Hematopoietic multipotent progenitor cell treated with erythropoietin and hydrocortisone succinate and interleukin-3 and kit ligand, for 17 days (in vitro differentiated cells): ENCODE measurements around the gene GPD1L.

Experiments
- DNase-seq: peaks from one replicate; pipeline ENCODE4 v3.0.0-alpha.2; 2015; ENCODE audit warnings: low spot score

Gene GPD1L

DNA sequence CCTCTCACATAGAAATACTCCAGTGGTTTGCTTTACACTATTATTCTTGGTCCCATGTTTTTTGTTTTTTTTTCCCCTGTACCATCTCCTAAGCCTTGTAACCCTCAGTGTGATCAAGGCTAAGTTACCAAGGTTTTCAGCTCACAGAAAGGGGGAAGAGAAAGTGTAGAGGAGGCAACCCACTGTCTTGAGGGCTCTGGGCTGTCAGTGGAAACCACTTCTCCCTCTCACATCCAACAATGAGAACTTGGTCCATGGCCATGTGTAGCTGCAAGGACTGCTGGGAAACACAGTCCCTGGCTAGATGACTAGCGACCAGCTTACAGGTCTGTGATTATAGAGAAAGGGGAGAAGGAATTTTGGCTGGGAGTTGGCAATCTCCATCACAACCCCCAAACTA is 30.3 kb downstream of the GPD1L start:
- no peak for DNase-seq

DNA sequence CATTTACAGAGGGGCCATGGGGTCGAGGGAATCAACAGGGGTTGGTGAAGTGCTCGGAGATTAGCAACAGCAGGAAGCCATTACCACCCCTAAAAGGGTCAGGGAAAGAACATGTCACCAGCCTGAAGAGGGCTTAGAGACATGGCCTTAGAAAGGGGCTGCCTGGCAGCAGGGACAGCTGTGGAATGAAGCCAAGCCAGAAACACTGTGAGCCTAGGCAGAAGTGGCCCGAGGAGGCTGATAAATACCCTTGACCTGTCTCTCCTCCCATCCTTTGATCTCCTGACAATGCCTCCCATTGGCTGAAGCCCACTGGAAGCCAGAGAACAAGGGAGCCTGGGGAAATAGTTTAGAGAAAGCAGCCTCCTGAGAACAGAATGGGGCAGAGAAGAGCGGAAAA is 31.4 kb downstream of the GPD1L start:
- DNase-seq, result no peak

DNA sequence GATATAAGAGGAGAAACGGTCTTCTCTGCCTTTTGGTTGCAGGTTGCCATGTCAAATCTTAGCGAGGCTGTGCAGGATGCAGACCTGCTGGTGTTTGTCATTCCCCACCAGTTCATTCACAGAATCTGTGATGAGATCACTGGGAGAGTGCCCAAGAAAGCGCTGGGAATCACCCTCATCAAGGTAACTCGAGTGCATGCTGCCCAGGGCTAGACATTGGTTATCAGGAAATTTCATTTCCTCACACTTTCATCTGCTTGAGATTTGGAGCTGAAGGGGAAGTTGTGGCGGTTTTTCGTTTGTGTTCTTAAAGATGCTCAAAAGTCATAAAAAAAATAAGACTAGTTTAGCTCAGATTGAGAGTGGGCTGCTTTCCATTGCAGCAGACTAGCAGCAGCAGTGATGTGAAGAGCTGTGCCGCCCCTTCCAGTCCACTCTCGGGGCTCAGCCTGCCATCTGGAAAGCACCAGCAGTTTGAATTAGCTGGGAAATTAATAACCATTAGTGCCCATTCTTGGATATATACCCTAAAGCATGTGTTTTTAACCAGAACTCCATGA is 32.2 kb downstream of the GPD1L start:
- DNase-seq, result no peak

DNA sequence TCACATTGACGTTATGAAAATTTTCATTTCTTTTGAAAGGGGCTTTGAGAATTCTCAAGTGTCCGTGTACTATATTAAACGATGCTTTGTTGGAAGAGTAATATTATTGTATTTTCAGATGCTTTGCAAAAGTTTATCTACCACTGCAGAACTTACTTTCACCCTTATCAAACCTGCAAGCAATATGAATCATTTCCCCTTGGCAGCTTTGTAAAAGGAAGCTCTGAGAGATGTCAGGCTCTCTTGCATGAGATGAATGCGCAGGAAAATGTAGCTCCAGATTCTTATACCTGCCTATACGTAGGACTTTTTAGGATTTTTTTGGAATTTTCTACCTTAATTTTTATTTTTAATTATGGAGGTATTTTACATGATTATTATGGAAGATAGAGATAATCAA is 34.5 kb downstream of the GPD1L start:
- no peak for DNase-seq

DNA sequence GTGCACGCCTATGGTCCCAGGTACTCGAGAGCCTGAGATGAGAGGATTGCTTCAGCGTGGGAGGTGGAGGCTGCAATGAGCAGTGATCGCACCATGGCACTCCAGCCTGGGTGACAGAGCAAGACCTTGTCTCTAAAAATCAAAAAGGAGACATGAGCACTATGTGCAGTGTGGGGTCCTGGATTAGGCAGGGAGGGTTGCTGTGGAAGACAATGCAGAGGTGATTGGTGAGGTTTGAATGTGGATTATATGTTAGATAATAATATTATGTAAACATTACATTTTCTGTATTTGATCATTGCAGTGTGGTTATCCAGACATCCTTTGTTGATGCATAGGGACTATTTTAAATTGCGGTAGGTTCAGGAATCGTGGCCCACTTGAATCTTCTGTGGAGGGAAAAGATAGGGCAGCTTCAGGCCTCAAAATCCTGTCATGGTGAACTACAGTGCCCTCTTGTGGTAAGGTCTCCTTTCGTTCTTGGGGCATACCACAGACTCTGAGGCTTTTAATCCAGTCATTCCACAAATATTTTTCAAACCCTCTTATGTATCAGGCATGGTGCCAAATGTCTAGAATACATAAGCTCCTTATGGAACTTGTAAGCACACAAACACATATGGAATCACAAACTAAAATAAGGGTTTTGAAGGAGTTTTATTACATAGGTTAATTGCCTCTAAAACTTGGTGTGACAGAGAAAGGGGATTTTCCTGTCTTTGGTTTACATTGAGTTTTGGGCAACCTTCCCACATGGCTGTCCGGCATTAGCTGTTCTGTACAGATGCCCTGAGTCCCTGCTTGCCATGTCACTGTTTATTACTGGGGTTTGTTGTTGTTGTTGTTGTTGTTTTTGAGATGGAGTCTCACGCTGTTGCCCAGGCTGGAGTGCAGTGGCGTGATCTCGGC is 37.7 kb downstream of the GPD1L start:
- peak; percentile 62 for DNase-seq

DNA sequence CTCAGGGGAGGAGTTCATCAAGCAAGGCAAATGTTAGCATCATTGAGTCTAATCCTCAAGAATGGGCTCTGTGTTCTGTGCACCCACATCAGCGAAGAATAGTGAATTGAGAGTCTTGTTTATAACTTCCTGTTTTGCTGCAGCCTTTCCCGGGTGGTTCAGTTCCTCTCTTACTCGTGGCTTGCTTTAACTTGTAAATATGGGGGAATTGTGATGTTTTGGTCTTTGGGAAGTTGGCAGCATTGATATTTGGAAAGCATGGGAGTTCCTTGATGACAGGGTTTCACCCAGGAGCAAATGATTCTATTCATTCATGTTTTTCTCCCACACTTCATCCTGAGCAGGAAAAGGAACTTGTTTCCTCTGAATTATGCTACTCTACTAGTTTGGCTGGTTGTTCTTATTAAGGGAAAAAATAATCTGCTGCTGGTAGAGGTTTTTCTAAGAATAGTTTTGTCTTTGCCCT is 40.4 kb downstream of the GPD1L start:
- no peak for DNase-seq

DNA sequence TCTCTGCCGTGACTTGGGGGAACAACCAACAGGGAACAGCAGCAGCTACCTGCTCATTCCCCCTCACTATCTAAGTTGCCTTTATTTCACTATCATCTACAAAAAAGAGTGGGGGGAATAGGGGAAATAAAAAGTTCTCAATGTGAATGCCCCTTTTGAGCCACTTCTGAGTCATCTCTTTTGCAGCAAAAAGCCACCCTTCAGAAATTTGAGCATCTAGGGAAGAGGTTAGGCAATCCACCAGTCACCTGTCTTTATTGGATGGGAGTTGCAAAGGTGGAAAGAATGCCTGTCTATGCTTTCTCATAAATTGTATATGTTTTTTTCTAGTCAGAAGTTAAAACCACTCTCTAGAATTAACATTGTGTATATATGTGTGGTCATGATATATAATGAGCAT is 41.1 kb downstream of the GPD1L start:
- DNase-seq, result no peak

DNA sequence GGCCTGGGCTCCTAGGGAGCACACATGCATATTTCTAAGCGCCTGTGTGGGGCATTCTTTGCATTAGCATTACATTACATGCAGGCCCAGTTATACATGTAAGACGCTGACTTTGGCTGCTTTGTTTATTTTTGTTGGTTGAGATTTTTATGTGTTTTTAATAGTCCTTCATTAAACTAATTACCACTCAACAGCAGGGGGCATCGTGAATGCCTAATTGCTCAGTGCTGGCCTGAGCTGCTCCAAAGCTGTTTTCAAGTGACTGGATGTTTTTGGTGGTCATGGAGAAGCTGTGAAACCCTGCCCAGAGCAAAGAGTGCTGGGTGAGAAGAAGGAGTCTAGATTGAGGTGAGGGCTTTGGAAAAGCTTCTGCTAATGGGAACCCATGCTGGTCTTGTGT is 41.5 kb downstream of the GPD1L start:
- no peak for DNase-seq

DNA sequence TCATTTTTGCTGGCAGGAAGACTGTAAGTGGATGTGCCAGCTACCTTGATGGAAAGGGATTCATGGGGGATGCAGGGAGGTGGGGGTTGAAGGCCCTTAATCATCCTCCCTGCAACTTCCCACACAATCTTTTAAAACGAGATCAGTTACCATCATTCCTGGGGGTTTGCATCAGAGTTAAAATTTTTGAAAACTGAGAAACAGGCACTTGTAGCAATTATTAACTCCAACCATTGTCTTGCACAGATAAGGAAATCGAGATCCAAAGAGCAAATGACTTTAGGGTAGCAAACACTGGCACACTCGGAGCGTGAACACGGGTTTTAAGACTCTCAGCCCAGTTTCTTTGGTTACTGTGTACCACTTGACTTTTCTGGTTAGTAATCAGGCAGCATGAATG is 41.9 kb downstream of the GPD1L start:
- DNase-seq, result no peak

DNA sequence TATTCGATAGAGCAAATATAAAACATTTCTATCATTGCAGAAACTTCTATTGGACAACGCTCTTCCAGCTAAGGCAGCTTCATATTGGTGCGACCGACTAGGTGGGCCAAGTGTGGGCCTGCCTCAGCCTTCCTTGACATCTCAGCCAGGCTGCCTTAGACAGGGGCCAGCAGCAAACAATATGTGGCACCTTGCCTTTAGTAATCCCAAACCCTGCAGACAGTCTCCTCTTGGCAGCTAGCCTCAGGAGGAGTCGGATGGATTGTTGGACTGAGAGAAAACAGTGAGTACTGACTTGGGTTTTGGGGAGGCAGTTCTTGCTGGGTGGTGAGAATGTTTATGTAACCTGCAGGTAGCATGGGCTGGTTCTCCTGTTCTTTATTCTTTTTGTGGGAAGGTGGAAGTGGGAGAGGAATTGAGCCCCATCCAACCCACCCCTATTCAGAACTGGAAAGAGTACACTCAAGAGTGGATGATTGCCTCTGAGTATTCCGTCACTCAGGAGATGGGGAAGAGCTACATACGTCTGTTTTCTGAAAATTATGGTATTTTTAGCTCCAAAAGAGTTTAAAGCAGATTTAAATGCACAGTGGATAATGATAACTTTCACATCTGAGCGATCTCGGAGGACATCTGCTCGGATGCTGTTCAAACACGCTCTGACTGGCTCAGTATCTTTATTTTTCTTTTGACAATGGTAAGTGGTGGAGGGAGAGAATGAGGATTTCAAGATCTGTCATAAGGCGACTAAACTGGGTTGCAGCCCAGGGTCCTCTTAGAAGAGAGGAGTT is 47.2 kb downstream of the GPD1L start:
- DNase-seq, result no peak

DNA sequence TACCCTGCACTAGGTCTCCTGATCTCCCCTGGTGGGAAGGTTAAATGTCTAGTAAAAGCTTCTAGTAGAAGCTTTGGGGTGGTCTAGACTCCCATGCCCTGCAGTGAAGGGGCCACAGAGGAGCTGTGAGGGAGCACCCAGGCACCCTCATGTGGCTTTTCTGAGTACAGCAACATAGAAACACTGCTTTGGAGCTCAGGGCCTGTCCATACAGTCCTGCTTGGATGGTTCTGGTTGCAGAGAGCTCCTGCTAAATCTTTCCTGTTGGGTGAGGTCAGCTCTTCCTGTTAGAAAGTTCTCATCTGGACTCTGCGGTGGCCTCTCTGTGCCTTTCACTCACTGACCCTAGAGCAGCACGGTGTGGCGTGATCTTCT is 47.8 kb downstream of the GPD1L start:
- no peak for DNase-seq

DNA sequence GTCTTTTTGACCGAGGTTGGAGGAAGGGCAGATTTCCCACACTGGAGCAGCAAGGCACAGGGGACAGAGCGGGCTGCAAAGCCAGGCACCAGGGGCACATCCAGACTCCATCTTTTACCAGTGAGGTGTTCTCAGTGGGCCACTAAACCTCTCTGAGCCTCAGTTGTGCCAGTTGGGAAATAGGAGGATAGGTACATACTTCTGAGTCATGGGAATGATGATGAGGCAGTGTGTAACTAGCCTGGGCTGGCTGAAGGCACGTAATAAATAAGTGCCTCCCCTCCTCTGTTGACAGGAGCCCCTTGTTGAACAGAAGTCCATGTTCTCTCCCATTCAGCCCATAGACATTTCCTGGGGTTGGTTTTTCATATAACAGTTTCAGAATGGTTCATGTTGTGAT is 48.7 kb downstream of the GPD1L start:
- no peak for DNase-seq

DNA sequence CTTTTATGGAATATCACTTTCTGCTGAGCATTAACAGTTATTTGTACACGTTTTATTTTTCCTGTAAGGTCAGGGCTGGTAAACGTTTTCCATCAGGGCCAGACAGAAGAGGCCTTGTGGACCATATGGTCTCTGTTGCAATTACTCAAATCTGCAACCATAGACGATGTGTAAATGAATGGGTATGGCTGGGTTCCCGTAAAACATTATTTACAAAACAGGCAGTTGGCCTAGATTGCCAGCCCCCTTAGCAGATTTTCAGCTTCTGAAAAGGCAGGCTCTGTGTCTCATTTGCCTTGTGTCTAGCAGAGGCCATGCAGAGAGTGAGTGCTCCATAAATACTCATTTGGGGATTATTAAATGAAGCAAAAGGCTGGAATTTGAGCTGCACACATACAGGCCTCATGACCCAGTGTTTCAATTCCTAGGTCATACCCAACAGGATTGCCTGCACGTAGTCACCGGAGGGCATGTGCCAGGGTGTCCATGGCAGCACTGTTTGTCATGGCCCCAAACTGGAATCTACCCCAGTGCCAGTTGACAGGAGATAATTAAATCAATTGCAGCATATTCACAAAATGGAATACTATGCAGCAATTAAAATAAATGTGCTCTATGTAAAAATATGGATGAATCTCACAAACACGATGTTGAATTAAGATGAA is 51.3 kb downstream of the GPD1L start:
- no peak for DNase-seq

DNA sequence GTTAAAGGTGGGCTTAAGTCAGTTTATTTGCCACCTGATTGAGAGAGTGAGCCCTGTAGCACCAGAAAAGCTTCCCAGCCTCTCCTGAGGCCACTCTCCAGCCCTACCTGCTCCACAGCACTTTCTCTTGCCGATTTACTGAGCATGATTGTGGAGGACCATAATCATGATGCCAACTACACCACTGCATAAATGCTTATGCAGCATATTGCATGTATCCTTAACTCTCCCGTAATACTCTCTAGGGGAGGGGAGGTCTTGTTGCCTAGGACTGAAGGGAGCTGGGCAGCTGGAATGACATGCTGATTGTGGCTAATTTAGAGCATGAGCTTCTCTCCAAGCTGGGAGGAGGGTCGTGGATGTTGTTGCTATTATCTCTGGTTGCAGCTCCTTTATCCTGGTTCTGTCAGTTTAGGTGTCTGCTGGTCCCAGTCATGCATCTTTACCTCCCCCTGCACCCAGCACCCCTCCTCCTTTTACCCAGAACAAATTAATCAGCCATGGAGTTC is 54.3 kb downstream of the GPD1L start:
- no peak for DNase-seq

DNA sequence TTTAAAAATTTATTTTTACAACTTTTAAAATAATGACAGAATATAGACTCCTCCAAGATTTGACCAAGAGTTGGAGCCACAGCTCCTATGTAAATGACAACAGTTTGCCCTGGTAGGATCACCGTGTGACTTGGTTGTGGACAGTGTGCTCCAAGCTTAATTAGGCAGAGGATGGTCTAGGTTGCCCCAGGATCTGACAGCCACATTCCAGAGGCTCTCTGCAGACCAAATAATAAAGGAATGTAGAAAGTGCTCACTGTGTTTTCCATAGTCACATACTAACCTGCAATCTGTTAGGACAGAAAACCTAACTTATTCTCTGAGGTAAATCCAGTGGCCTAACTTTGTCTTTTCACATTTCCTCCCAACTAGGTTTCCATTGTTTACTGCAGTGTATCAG is 59.0 kb downstream of the GPD1L start:
- DNase-seq, result no peak

DNA sequence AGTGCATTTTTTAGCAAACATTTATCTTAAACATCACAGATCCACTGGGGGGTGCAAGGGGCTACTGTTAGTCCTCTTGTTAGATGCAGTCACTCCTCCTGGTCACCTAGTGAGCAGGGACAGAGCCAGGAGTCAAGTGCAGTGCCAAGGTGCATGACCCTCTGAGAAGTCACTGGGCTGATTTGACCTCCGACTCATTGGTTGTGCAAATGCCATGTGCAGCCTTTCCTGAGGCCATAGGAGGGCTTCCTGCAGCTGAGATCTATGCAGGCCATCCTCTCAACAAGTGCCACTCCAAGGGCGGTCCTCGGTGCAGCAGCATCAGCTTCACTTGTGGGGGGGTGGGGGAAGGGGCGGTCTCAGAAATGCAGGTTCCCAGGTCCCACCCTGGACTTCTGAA is 60.2 kb downstream of the GPD1L start:
- DNase-seq, result no peak

DNA sequence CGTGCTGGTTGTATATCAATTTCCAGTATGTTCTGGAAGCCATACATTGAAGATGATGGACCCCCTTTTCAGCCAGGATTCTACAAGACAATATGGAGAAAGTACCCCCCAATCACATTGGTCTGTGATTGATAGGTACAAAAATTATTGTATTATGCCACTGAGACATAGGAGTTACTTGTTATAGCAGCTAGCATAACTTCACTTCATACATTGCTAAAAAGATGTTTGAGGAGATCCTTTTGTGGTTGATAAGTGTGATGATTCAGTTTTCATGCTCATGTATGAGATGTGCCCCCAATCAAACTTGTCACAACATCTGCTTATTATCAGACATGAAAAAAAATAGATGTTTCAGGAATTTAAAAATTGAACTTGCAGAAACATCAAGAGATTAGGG is 66.0 kb downstream of the GPD1L start:
- no peak for DNase-seq

DNA sequence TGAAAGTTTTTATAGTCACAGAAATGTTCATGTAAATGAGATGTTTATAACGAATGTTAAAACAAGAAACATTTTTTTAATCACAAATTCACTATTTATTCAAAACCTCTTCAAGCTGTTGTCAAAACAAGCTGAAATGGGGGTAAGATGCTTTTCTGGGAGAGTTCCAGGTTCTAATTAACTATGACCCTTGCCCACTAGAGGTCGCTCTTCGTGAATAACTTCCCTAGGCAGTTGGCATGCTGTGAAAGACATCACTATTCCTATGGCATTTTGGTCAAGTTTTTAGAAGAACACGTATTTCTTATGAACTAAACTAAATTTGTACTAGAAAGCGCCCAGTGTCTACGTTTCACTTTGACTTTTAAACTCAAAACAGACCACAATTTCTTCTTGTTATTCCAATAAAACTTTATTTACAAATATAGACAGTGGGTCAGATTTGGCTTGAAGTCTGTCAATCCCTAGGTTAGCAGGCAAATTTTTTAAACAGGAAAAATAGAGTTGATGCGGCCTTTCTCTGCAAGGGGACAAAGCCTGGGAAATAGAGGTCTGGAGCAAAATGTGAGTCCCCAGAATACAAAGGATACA is 69.3 kb downstream of the GPD1L start:
- DNase-seq, result peak; percentile 68

DNA sequence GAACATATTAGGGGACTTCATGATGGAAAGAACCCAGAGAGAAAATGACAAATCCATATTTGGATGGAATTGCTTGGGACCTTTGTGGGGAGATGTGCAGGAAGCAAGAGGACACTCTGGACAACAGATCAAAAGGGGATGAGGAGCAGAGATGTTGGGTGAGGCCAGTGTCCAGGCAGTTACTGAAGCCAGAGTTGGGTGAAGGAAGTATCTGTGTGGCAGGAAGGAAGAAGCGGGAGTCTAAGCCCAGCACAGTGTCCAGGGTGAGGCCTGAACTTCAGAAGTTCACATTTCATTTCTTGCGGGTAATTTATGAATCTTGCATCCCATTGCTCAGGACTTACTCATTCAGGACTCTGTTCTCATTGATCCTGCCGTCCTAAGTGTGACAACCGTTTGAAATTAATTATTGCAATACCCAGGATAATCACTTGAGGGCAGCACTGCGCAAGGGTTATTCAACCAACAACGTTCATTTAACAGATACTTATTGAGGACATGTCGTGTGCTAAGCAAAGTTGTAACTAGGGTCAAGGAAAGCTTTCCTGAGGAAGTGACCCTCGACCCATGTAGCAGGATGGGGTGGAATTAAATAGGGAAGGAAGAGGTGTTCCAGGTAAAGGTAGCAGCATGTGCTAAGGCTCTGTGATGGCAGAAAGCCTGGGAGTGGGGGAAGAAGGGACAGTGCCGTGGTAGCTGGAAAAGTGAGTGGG is 70.7 kb downstream of the GPD1L start:
- DNase-seq, result peak; percentile 64

DNA sequence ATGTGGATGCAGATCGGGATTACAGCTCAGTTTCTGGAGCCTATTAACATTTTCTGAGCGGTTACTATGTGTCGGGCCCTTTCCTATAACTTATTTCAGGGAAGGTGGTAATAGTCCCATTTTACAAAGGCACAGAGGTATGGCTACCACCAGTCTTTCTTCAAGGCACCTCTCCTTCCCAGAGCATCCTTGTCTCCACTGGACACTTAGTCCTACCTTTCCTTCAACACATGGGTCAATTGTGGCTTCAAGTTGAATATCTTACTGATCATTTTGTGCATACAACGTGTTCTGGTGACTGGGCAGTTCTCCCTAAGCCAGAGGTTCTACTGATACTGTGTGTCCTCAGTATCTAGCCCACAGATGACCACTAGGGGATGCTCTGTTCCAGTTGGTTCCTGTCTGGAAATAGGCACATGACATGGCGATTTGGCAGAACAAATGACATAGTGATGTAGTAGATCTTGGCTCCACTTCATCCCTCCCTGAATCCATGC is 71.3 kb downstream of the GPD1L start:
- DNase-seq, result peak; percentile 58
